Activated CD4-positive, CD25-positive, alpha-beta regulatory T cell (primary cell): Measurements from ENCODE around the gene ITSN2.
"Not testable (repeated sequence)": the region's sequence is repeated elsewhere in the genome, so short reads cannot be mapped to it uniquely, and the experiment has no call there.

Experiments
- DNase-seq, 4 experiments: peaks; one replicate each; lab custom pipeline; 2025; lab: John Stamatoyannopoulos, UW

Gene ITSN2

GRCh38 chr2:24214880-24215279 is 145.5 kb downstream of the ITSN2 start:
- no peak for DNase-seq

- no peak for DNase-seq
Observed at GRCh38 chr2:24211408-24211807, 148.9 kb downstream of the ITSN2 start.

GRCh38 chr2:24210723-24211122 is 149.6 kb downstream of the ITSN2 start:
- DNase-seq: no peak

- DNase-seq: no peak
Observed at GRCh38 chr2:24210106-24210455, 150.3 kb downstream of the ITSN2 start.

GRCh38 chr2:24209389-24210105 is 150.8 kb downstream of the ITSN2 start:
- no peak for DNase-seq

- DNase-seq: no peak
Observed at GRCh38 chr2:24208490-24208889, 151.8 kb downstream of the ITSN2 start.

- DNase-seq: no peak
Observed at GRCh38 chr2:24207359-24207758, 153.0 kb downstream of the ITSN2 start.

DNA sequence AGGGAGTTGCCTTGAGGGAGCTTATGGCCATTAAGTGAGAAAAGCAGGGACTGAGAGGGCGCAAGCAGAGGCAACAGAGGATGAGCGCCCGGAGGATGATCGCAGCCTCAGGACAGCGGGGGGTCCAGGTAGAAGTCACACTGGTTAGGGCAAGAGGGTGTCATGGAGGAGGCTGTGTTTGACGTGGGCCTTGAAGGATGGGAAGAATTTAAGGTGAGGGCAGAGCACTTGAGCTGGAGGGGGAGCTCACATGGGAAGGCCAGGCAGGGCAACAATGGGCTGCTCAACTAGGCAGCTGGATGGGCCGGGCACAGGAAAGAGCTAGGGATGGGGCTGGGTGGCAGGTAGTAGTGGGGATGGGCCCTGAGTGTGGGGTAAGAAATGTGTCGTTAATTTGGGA is 153.6 kb downstream of the ITSN2 start:
- no peak for DNase-seq

- no peak for DNase-seq
Observed at GRCh38 chr2:24206242-24206641, 154.1 kb downstream of the ITSN2 start.

DNA sequence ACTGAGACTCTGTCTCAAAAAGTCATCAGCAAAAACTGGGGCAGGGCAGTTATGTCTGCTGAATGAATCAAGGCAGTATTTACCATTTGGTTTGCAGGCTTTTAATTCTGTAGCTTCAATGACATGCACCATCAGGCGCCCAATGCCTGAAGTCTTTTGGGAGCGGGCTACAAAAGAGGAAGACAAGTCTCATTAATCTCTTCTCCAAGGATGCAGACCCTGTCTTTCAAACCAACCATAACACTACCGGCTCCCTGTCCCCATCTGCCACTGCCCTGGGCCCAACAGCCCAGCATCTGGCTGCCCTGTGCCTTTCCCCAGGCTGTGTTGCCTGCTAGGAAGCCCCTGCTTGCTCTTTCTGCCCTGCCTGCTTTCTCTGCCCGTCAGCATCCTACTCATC is 155.2 kb downstream of the ITSN2 start:
- DNase-seq: no peak

- no peak for DNase-seq
Observed at GRCh38 chr2:24204505-24204904, 155.8 kb downstream of the ITSN2 start.

- DNase-seq: no peak
Observed at GRCh38 chr2:24203787-24204150, 156.6 kb downstream of the ITSN2 start.

GRCh38 chr2:24203029-24203786 is 157.1 kb downstream of the ITSN2 start:
- DNase-seq: no peak

- no peak for DNase-seq
Observed at GRCh38 chr2:24200799-24201198, 159.5 kb downstream of the ITSN2 start.

GRCh38 chr2:24199968-24200590 is 160.3 kb downstream of the ITSN2 start:
- DNase-seq: no peak

DNA sequence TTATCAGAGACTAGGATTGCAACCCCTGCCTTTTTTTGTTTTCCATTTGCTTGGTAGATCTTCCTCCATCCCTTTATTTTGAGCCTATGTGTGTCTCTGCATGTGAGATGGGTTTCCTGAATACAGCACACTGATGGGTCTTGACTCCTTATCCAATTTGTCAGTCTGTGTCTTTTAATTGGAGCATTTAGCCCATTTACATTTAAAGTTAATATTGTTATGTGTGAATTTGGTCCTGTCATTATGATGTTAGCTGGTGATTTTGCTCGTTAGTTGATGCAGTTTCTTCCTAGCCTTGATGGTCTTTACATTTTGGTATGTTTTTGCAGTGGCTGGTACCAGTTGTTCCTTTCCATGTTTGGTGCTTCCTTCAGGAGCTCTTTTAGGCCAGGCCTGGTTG is 163.1 kb downstream of the ITSN2 start:
- not testable (repeated sequence) for DNase-seq

- DNase-seq: no peak
Observed at GRCh38 chr2:24191848-24192247, 168.5 kb downstream of the ITSN2 start.

DNA sequence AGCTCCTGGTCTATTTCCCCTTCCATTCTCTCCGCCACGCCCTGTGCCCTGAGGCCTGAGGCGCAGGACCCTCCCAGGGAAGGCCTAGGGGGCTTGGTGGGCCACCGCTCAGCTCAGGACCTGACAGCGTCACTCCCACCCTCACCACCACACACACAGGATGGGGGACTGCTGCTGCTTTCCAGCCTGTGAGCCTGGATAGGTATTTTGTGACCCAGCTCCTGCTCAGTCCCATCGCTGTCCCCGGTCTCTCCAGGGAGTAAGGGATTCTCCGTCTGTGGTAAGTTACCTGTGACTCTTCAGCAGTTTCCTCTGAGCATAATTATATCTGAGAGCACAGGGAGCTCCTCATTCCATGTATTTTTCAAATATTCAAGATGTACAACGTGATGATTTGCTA is 169.2 kb downstream of the ITSN2 start:
- DNase-seq: no peak

- no peak for DNase-seq
Observed at GRCh38 chr2:24190503-24190902, 169.8 kb downstream of the ITSN2 start.

DNA sequence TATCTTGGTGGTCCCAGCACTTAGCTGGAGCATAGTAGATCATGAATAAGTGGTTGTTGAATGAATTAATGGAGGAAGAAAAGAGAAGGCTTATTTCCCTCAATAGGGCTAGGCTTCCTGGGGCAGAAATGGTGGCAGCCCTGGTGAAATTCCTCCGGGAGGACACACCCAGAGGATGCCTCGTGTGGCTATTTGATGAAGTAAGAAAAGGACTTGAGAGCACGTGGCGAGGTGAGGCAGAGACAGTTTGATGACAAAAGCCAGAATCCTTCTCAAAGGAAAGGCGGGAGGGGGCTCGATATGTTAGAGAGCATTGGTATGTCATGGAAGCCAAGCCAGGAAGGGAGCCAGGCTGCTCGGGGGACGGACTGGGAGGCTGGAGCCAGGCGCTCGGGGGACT is 170.8 kb downstream of the ITSN2 start:
- no peak for DNase-seq

DNA sequence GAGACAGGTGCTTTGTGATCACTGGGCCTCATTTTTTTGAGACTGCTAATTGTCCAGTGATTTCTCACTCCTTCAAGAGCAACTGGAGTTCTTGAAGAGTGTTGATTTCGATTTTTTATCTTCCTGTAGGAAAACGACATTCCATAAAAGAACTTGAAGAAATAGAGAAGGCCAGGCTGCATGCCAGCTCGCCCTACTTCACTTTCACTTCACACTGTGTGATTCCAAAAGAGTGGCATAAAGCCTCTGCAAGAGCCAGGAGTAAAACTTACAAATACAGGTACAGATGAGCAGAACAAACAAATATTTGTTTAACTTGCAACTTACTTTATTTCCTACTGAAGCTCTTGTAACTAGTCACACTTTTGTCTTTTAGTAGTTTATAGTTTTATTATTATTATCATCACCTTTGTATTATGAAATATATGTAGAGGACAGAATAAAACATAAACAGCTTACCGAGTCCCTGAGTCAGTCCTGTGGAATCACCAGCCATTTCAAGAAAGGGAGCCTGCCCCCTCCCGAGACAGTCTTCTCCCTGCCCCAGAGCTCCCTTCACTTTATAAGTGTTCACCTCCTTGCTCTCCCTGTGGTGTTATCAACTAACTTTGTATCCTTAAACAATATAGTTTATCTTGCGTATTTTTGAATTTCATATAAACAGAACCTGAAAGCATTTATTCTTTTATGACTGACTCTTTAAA is 176.8 kb downstream of the ITSN2 start:
- DNase-seq: no peak

DNA sequence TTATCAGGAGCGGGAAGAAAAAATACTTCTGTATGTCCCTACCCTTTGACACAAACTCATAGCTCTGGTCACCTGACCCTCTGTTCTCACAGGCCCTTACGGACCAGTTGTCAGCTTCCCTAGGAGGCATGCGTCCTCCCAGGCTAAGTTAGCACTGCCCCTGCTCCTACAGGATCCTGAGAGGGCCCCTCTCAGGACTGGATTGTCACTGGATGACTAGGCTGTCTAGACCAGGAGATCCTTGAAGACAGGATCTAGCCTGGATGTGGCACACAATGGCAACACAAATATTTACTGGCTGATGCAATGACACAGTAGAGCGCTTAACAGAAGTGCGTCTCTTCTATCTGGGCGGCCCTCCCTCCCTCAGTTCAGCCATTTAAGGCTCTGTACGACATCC is 177.8 kb downstream of the ITSN2 start:
- no peak for DNase-seq

DNA sequence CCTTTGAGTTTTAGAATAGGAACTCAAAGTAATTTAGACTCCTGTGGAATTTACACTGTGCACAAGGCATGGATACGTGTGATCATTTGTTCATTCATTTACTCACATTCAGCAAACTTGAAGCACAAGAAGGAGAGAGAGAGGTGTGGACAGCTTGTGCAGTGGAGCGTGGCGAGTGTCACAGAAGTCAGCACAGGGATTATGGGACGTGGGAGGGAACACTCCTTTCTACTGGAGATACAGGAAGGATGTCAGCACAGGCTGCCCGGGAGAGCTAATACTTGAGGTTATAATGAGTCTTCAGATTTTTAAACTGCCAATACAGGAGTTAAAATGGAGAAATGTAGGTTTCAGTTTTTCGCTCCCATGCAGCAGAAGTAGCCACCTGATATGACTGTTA is 178.5 kb downstream of the ITSN2 start:
- no peak for DNase-seq
